WTC11 (cell line): ENCODE measurements around the gene CCN6.
"Not testable (repeated sequence)": the region's sequence is repeated elsewhere in the genome, so short reads cannot be mapped to it uniquely, and the experiment has no call there.

ENCODE experiments used
- CREB1 ChIP-seq: sonication (generic); formaldehyde crosslinking; IDR thresholded peaks from 2 replicates; pipeline ENCODE4 v1.8.0; 2023; ENCODE audit warnings: mild to moderate bottlenecking, missing genetic modification reagents
- CREM ChIP-seq: sonication (generic); formaldehyde crosslinking; IDR thresholded peaks from 2 replicates; pipeline ENCODE4 v1.8.1; 2022; ENCODE audit warnings: mild to moderate bottlenecking, missing genetic modification reagents, moderate library complexity
- ZNF138 ChIP-seq: sonication (generic); formaldehyde crosslinking; conservative IDR thresholded peaks from 2 replicates; pipeline ENCODE4 v1.8.1; 2022; ENCODE audit warnings: mild to moderate bottlenecking, moderate library complexity, missing genetic modification reagents
- TF ChIP-seq, protein P1 (sequence below): fragments of 200-600 bp; IDR thresholded peaks from 2 replicates; pipeline ENCODE4 v1.8.0; 2022; ENCODE audit warnings: antibody characterized with exemption

DNA sequence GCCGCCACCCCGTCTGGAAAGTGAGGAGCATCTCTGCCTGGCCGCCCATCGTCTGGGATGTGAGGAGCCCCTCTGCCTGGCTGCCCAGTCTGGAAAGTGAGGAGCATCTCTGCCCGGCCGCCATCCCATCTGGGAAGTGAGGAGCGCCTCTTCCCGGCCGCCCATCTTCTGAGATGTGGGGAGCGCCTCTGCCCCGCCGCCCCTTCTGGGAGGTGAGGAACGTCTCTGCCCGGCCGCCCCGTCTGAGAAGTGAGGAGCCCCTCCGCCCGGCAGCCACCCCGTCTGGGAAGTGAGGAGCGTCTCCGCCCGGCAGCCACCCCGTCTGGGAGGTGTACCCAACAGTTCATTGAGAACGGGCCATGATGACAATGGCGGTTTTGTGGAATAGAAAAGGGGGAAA, 6.4 kb upstream of the CCN6 start:
- not testable (repeated sequence) for TF ChIP-seq CREM, CREB1, ZNF138 (CRISPR knock-in tag)
- TF ChIP-seq, protein P1, sequence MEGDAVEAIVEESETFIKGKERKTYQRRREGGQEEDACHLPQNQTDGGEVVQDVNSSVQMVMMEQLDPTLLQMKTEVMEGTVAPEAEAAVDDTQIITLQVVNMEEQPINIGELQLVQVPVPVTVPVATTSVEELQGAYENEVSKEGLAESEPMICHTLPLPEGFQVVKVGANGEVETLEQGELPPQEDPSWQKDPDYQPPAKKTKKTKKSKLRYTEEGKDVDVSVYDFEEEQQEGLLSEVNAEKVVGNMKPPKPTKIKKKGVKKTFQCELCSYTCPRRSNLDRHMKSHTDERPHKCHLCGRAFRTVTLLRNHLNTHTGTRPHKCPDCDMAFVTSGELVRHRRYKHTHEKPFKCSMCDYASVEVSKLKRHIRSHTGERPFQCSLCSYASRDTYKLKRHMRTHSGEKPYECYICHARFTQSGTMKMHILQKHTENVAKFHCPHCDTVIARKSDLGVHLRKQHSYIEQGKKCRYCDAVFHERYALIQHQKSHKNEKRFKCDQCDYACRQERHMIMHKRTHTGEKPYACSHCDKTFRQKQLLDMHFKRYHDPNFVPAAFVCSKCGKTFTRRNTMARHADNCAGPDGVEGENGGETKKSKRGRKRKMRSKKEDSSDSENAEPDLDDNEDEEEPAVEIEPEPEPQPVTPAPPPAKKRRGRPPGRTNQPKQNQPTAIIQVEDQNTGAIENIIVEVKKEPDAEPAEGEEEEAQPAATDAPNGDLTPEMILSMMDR = not testable (repeated sequence)
